Measurements from ENCODE around the gene LZTS2. TPM values are rescaled to one million over a fixed set of nuclear protein-coding genes. Genes with fewer than 3 reads are reported as not detected.

LZTS2 gene
- total and polyA plus RNA-seq, 10 of the 15 experiments (the other 5 are each of a cell fraction or from before 2014, with no cell fraction given): 0.08 to 13.4 (median 7.2) TPM

GRCh38 chr10:100987685-100988049, 11.9 kb upstream of the LZTS2 start (continued):
- TF ChIP-seq ETV6 (conservative IDR thresholded peaks at IDR 0.05 in 1 of 2, IDR thresholded peaks at IDR 0.05 in 1 of 2; ENCODE audit: borderline replicate concordance in 1 of 2, low read depth in 1 of 2): no peak
- no peak for TF ChIP-seq ASH2L (IDR thresholded peaks at IDR 0.05; ENCODE audit: borderline replicate concordance, low read depth)
- no peak for TF ChIP-seq IRF5 (IDR thresholded peaks at IDR 0.05; ENCODE audit: borderline replicate concordance)
- no peak for TF ChIP-seq RBBP5 (conservative IDR thresholded peaks at IDR 0.05)
- TF ChIP-seq PKNOX1 (IDR thresholded peaks at IDR 0.05): no peak
- TF ChIP-seq FOXM1 (IDR thresholded peaks at IDR 0.05; ENCODE audit: low read depth, low read length): no peak
- TF ChIP-seq NR2C2 (IDR thresholded peaks at IDR 0.05; ENCODE audit: borderline replicate concordance, control insufficient read depth, insufficient read length, low read depth): peak; percentile 7
- TF ChIP-seq RFX5 (IDR thresholded peaks at IDR 0.05; ENCODE audit: low read depth, low read length): no peak
- no peak for TF ChIP-seq STAT3 (IDR thresholded peaks at IDR 0.05; ENCODE audit: low read depth, low read length)
- TF ChIP-seq ZNF592 (IDR thresholded peaks at IDR 0.05): no peak
- TF ChIP-seq SP1 (IDR thresholded peaks at IDR 0.05; ENCODE audit: low read depth, low read length): no peak
- no peak for TF ChIP-seq POLR2AphosphoS2 (IDR thresholded peaks at IDR 0.05; ENCODE audit: low read depth, low read length)
- TF ChIP-seq KLF5 (IDR thresholded peaks at IDR 0.05; ENCODE audit: partially characterized antibody): no peak
- TF ChIP-seq, protein P1, sequence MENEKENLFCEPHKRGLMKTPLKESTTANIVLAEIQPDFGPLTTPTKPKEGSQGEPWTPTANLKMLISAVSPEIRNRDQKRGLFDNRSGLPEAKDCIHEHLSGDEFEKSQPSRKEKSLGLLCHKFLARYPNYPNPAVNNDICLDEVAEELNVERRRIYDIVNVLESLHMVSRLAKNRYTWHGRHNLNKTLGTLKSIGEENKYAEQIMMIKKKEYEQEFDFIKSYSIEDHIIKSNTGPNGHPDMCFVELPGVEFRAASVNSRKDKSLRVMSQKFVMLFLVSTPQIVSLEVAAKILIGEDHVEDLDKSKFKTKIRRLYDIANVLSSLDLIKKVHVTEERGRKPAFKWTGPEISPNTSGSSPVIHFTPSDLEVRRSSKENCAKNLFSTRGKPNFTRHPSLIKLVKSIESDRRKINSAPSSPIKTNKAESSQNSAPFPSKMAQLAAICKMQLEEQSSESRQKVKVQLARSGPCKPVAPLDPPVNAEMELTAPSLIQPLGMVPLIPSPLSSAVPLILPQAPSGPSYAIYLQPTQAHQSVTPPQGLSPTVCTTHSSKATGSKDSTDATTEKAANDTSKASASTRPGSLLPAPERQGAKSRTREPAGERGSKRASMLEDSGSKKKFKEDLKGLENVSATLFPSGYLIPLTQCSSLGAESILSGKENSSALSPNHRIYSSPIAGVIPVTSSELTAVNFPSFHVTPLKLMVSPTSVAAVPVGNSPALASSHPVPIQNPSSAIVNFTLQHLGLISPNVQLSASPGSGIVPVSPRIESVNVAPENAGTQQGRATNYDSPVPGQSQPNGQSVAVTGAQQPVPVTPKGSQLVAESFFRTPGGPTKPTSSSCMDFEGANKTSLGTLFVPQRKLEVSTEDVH (IDR thresholded peaks at IDR 0.05; ENCODE audit: low read depth, partially characterized antibody): peak; percentile 7
- TF ChIP-seq, protein P2, sequence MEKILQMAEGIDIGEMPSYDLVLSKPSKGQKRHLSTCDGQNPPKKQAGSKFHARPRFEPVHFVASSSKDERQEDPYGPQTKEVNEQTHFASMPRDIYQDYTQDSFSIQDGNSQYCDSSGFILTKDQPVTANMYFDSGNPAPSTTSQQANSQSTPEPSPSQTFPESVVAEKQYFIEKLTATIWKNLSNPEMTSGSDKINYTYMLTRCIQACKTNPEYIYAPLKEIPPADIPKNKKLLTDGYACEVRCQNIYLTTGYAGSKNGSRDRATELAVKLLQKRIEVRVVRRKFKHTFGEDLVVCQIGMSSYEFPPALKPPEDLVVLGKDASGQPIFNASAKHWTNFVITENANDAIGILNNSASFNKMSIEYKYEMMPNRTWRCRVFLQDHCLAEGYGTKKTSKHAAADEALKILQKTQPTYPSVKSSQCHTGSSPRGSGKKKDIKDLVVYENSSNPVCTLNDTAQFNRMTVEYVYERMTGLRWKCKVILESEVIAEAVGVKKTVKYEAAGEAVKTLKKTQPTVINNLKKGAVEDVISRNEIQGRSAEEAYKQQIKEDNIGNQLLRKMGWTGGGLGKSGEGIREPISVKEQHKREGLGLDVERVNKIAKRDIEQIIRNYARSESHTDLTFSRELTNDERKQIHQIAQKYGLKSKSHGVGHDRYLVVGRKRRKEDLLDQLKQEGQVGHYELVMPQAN (conservative IDR thresholded peaks at IDR 0.05): no peak
- no peak for TF ChIP-seq YY1 (IDR thresholded peaks at IDR 0.05; ENCODE audit: low read depth, low read length)
- peak; percentile 23; the same call in 1 of the 2 replicates for TF ChIP-seq HDGF (IDR thresholded peaks at IDR 0.05)
